HCT116 (cell line): ENCODE measurements around the gene ANKRD13C. TPM values are rescaled to one million over a fixed set of nuclear protein-coding genes. Genes with fewer than 3 reads are reported as not detected.

Source experiments
- ATAC-seq: fragments of 200-7000 bp; cut with Tn5 transposase; 2 replicates; pipeline ENCODE4 v1.9.1; 2020; ENCODE audit warnings: mild to moderate bottlenecking, moderate library complexity
- BruUV-seq: library from RNA; stranded (reverse); fragments of 400-500 nt; replicated peaks from 2 replicates; lab custom pipeline; 2021; lab: Mats Ljungman, UMichigan
- CTCF ChIA-PET: fragments of 300-600 bp; sonication (Branson Sonifier 250); formaldehyde crosslinking; loops from one replicate; lab custom pipeline; 2021; ENCODE audit warnings: antibody characterized with exemption; lab: Charles Lee
- POLR2A ChIA-PET: fragments of 300-600, 350-600 bp; sonication (Branson Sonifier 250); formaldehyde crosslinking; loops from one replicate; lab custom pipeline; 2021; ENCODE audit warnings: antibody characterized with exemption; lab: Charles Lee
- RAD21 ChIA-PET, 2 experiments: fragments of 300-600 bp; sonication (Branson Sonifier 250); formaldehyde crosslinking; loops; one replicate each; lab custom pipeline; 2023; ENCODE audit warnings: low total read pairs in 2 of 2; ENCODE audit not compliant: uncharacterized antibody in 2 of 2, unreplicated experiment in 2 of 2, low non-redundant PET in 1 of 2; lab: Charles Lee
- DNase-seq: peaks from one replicate; pipeline ENCODE4 v3.0.0-alpha.2; 2010; ENCODE audit warnings: low read depth, low spot score
- H2AFZ ChIP-seq: fragments of 200-600 bp; shearing (Covaris generic), sonication (generic); 2 replicates; pipeline ENCODE4 v1.6.1; 2017; ENCODE audit warnings: low read depth, mixed run types, mixed read lengths, antibody characterized with exemption, low read length; ENCODE audit not compliant: poor library complexity, severe bottlenecking
- H3K27ac ChIP-seq: 2 replicates; pipeline ENCODE4 v1.5.1; 2012; ENCODE audit warnings: low read depth, low read length
- H3K27me3 ChIP-seq: fragments of 200-600 bp; sonication (generic); 2 replicates; pipeline ENCODE4 v1.6.1; 2016; ENCODE audit warnings: mixed run types, low read length, mixed read lengths; ENCODE audit not compliant: insufficient read depth
- H3K36me3 ChIP-seq, 2 experiments: fragments of 200-500 bp in 1 of 2; fragments of 200-600 bp in 1 of 2; sonication (Bioruptor generic) in 1 of 2; sonication (generic) in 1 of 2; 2 replicates each; pipeline versions ENCODE4 v1.5.1 to v1.6.1; 2014 to 2016; ENCODE audit warnings: low read length in 2 of 2, inconsistent platforms in 1 of 2, mixed read lengths in 1 of 2, mixed run types in 1 of 2; ENCODE audit not compliant: insufficient read depth in 2 of 2, control insufficient read depth in 1 of 2
- H3K4me1 ChIP-seq, 2 experiments: fragments of 200-600 bp in 1 of 2; sonication (generic) in 1 of 2; 2 replicates each; pipeline versions ENCODE4 v1.5.1 to v1.6.1; 2012 to 2017; ENCODE audit warnings: low read length in 2 of 2, inconsistent platforms in 1 of 2, mild to moderate bottlenecking in 1 of 2, mixed read lengths in 1 of 2, mixed run types in 1 of 2, moderate library complexity in 1 of 2; ENCODE audit not compliant: insufficient read depth in 2 of 2, control insufficient read depth in 1 of 2
- H3K4me2 ChIP-seq: fragments of 200-600 bp; sonication (generic); 2 replicates; pipeline ENCODE4 v1.6.1; 2017; ENCODE audit warnings: mixed run types, low read length, mixed read lengths
- H3K4me3 ChIP-seq, 2 experiments: fragments of 200-600 bp in 1 of 2; sonication (generic) in 1 of 2; replicated peaks in 1 of 2; 2 replicates each; pipeline ENCODE4 v1.5.1; 2011 to 2016; ENCODE audit warnings: low read length in 2 of 2, control low read depth in 1 of 2, low read depth in 1 of 2, mild to moderate bottlenecking in 1 of 2, mixed read lengths in 1 of 2, mixed run types in 1 of 2
- H3K79me2 ChIP-seq: fragments of 200-600 bp; sonication (generic); 2 replicates; pipeline ENCODE4 v1.6.1; 2017; ENCODE audit warnings: mild to moderate bottlenecking, mixed run types, low read length, moderate library complexity, mixed read lengths; ENCODE audit not compliant: insufficient read depth
- H3K9ac ChIP-seq: fragments of 200-600 bp; sonication (generic); 2 replicates; pipeline ENCODE4 v1.6.1; 2016; ENCODE audit warnings: low read length, mixed read lengths
- H3K9me2 ChIP-seq: fragments of 200-600 bp; sonication (generic), shearing (Covaris generic); 2 replicates; pipeline ENCODE4 v1.6.1; 2017; ENCODE audit warnings: mixed run types, mild to moderate bottlenecking, moderate library complexity; ENCODE audit not compliant: insufficient read depth
- H3K9me3 ChIP-seq, 2 experiments: fragments of 200-500 bp in 1 of 2; fragments of 200-600 bp in 1 of 2; sonication (Bioruptor generic) in 1 of 2; sonication (generic) in 1 of 2; 2 replicates each; pipeline ENCODE4 v1.6.1; 2014 to 2017; ENCODE audit warnings: low read length in 2 of 2, mixed read lengths in 2 of 2, inconsistent platforms in 1 of 2, low read depth in 1 of 2, mild to moderate bottlenecking in 1 of 2, mixed run types in 1 of 2, moderate library complexity in 1 of 2; ENCODE audit not compliant: control insufficient read depth in 1 of 2, insufficient read depth in 1 of 2
- H4K20me1 ChIP-seq: fragments of 200-600 bp; sonication (generic), shearing (Covaris generic); 2 replicates; pipeline ENCODE4 v1.6.1; 2017; ENCODE audit warnings: mixed run types, mild to moderate bottlenecking, moderate library complexity; ENCODE audit not compliant: insufficient read depth
- EZH2phosphoT487 ChIP-seq: fragments of 200-600 bp; IDR thresholded peaks from 2 replicates; pipeline ENCODE4 v1.6.1; 2018; ENCODE audit warnings: antibody characterized with exemption, borderline replicate concordance
- POLR2AphosphoS5 ChIP-seq: IDR thresholded peaks from 2 replicates; pipeline ENCODE4 v1.6.1; 2011; ENCODE audit warnings: mild to moderate bottlenecking, low read depth, low read length, moderate library complexity
- YY1 ChIP-seq: IDR thresholded peaks from 2 replicates; pipeline ENCODE4 v1.6.1; 2011; ENCODE audit warnings: low read length, low read depth, moderate library complexity, mild to moderate bottlenecking; ENCODE audit not compliant: insufficient replicate concordance; ENCODE audit errors: extremely low read depth
- intact Hi-C: fragments of 100-400 bp; cut with micrococcal nuclease; formaldehyde crosslinking; loops from 2 replicates; pipeline ENCODE4 v1.10.0; 2022
- total RNA-seq: library from RNA; stranded (reverse); gene quantifications from one replicate; pipeline ENCODE4 v1.2.1, GENCODE V29; 2021; ENCODE audit not compliant: unreplicated experiment
- TF ChIP-seq, protein P1 (sequence below): IDR thresholded peaks from 2 replicates; pipeline ENCODE4 v1.6.1; 2011; ENCODE audit warnings: mild to moderate bottlenecking, low read length, moderate library complexity; ENCODE audit not compliant: insufficient replicate concordance; ENCODE audit errors: extremely low read depth
- TF ChIP-seq, protein P2 (sequence below), 3 experiments: fragments of 200-600 bp in 1 of 3; sonication (generic) in 1 of 3; IDR thresholded peaks in 2 of 3; conservative IDR thresholded peaks in 1 of 3; 2 replicates each; pipeline ENCODE4 v1.5.1; 2012 to 2017; ENCODE audit warnings: low read depth in 2 of 3, low read length in 2 of 3, antibody characterized with exemption in 1 of 3, borderline replicate concordance in 1 of 3, control low read depth in 1 of 3, mild to moderate bottlenecking in 1 of 3, mixed read lengths in 1 of 3, mixed run types in 1 of 3, moderate library complexity in 1 of 3; ENCODE audit not compliant: insufficient read depth in 1 of 3

ANKRD13C gene
- total RNA-seq, 1 experiment from 2014 or later: 21.1 TPM

DNA sequence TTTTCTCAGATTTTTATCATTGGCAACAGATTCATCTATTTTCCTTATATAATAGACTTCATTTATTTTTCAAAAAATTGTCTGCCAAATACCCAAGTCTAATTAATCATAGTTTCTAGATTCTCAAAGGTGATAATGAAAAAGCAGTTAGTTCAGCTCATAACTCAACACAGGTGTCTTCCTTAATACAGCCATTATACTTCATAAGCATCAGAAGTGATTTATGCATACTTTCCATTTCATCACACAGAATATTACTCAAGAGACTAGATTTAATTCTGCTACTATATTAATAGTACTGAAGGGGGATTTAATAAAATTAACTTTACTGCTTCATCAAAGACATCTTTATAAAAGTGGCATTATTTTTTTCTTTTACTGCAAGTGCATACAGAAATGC, 114.6 kb downstream of the ANKRD13C start:
- intact Hi-C loops: no loop called here
- CTCF ChIA-PET: no interaction called here
- DNase-seq (no peak), ATAC-seq (no peak)
- peaks cover 85% of the 10 kb centered on the region for H3K79me2 ChIP-seq
- H3K4me1 ChIP-seq: no peaks in the 10 kb centered on the region
- RAD21 ChIA-PET: no interaction called here
- no peaks in the 10 kb centered on the region for H3K27me3 ChIP-seq
- POLR2A ChIA-PET: no interaction called here
- TF ChIP-seq, protein P1, sequence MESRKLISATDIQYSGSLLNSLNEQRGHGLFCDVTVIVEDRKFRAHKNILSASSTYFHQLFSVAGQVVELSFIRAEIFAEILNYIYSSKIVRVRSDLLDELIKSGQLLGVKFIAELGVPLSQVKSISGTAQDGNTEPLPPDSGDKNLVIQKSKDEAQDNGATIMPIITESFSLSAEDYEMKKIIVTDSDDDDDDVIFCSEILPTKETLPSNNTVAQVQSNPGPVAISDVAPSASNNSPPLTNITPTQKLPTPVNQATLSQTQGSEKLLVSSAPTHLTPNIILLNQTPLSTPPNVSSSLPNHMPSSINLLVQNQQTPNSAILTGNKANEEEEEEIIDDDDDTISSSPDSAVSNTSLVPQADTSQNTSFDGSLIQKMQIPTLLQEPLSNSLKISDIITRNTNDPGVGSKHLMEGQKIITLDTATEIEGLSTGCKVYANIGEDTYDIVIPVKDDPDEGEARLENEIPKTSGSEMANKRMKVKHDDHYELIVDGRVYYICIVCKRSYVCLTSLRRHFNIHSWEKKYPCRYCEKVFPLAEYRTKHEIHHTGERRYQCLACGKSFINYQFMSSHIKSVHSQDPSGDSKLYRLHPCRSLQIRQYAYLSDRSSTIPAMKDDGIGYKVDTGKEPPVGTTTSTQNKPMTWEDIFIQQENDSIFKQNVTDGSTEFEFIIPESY: no peak
- no peak for TF ChIP-seq YY1
- TF ChIP-seq POLR2AphosphoS5: no peak
- TF ChIP-seq, protein P2, sequence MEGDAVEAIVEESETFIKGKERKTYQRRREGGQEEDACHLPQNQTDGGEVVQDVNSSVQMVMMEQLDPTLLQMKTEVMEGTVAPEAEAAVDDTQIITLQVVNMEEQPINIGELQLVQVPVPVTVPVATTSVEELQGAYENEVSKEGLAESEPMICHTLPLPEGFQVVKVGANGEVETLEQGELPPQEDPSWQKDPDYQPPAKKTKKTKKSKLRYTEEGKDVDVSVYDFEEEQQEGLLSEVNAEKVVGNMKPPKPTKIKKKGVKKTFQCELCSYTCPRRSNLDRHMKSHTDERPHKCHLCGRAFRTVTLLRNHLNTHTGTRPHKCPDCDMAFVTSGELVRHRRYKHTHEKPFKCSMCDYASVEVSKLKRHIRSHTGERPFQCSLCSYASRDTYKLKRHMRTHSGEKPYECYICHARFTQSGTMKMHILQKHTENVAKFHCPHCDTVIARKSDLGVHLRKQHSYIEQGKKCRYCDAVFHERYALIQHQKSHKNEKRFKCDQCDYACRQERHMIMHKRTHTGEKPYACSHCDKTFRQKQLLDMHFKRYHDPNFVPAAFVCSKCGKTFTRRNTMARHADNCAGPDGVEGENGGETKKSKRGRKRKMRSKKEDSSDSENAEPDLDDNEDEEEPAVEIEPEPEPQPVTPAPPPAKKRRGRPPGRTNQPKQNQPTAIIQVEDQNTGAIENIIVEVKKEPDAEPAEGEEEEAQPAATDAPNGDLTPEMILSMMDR (IDR thresholded peaks at IDR 0.05 in 2 of 3, conservative IDR thresholded peaks at IDR 0.05 in 1 of 3; ENCODE audit: borderline replicate concordance in 1 of 3, insufficient read depth in 1 of 3, low read depth in 2 of 3, low read length in 2 of 3): no peak
- TF ChIP-seq EZH2phosphoT487: no peak
- H3K4me2 ChIP-seq: no peak overlapping the region
- H3K4me3 ChIP-seq: no peak overlapping the region
- H3K9me3 ChIP-seq: no peaks in the 10 kb centered on the region
- peaks cover 80 to 85% of the 10 kb centered on the region in 2 experiments for H3K36me3 ChIP-seq
- H2AFZ ChIP-seq: no peak overlapping the region
- BruUV-seq: no TSS peak
- H4K20me1 ChIP-seq: peaks cover 14% of the 10 kb centered on the region; the same call in 1 of the 2 replicates
- H3K9me2 ChIP-seq: no peaks in the 10 kb centered on the region
- H3K9ac ChIP-seq: no peak overlapping the region
- no peak overlapping the region for H3K27ac ChIP-seq
